ENCODE data around the gene SULT4A1. TPM values are rescaled to one million over a fixed set of nuclear protein-coding genes. Genes with fewer than 3 reads are reported as not detected.

The SULT4A1 gene
- total and polyA plus RNA-seq, 2 donors = 0.09 to 4.6 TPM

DNA sequence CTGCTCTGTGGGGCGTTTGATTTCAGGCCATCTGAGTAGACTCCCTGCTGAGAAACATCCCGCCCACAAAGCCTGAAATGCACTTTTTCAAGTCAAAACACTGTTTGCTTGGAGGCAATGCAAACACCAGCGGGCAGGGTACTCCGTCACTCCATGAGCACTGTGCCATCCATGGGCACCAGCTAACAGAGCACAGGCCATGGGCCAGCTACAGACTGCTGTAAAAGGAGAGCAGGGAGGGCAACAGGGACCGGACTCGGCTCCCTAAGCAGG is 33.7 kb downstream of the SULT4A1 start:
- Histone ChIP-seq H3K27ac (ENCODE audit: low read depth in 1 of 2, low read length in 1 of 2) (no peak overlapping the region), H3K9me3 (ENCODE audit: control insufficient read depth in 2 of 2, insufficient read depth in 1 of 2, low read length in 1 of 2) (no peaks in the 10 kb centered on the region), H3K36me3 (ENCODE audit: control insufficient read depth in 2 of 2, insufficient read depth in 2 of 2, low read length in 1 of 2) (no peaks in the 10 kb centered on the region), H3K4me1 (ENCODE audit: control insufficient read depth in 2 of 2, insufficient read depth in 2 of 2, low read length in 2 of 2) (peaks cover 0 to 3% of the 10 kb centered on the region in 2 donors), H3K27me3 (ENCODE audit: control insufficient read depth in 2 of 2, insufficient read depth in 1 of 2, low read length in 1 of 2) (peaks cover 0 to 2% of the 10 kb centered on the region in 2 donors), H3K4me3 (ENCODE audit: low read length in 2 of 2) (no peak overlapping the region)
- no peak for DNase-seq (ENCODE audit: low read depth in 6 of 9, low spot score in 9 of 9)
- WGBS = 94% methylated on average over 6 of the region's 6 CpGs

GRCh38 chr22:43827926-43828724 is 34.2 kb downstream of the SULT4A1 start:
- H3K36me3 ChIP-seq (ENCODE audit: control insufficient read depth in 2 of 2, insufficient read depth in 2 of 2, low read length in 1 of 2) = no peaks in the 10 kb centered on the region
- WGBS = 93% methylated on average over 16 of the region's 16 CpGs
- DNase-seq (ENCODE audit: low read depth in 6 of 9, low spot score in 9 of 9) = no peak
- no peaks in the 10 kb centered on the region for H3K9me3 ChIP-seq (ENCODE audit: control insufficient read depth in 2 of 2, insufficient read depth in 1 of 2, low read length in 1 of 2)
- H3K4me3 ChIP-seq (ENCODE audit: low read length in 2 of 2) = no peak overlapping the region
- H3K4me1 ChIP-seq (ENCODE audit: control insufficient read depth in 2 of 2, insufficient read depth in 2 of 2, low read length in 2 of 2) = peaks cover 0 to 3% of the 10 kb centered on the region in 2 donors
- no peak overlapping the region for H3K27ac ChIP-seq (ENCODE audit: low read depth in 1 of 2, low read length in 1 of 2)
- no peaks in the 10 kb centered on the region for H3K27me3 ChIP-seq (ENCODE audit: control insufficient read depth in 2 of 2, insufficient read depth in 1 of 2, low read length in 1 of 2)

DNA sequence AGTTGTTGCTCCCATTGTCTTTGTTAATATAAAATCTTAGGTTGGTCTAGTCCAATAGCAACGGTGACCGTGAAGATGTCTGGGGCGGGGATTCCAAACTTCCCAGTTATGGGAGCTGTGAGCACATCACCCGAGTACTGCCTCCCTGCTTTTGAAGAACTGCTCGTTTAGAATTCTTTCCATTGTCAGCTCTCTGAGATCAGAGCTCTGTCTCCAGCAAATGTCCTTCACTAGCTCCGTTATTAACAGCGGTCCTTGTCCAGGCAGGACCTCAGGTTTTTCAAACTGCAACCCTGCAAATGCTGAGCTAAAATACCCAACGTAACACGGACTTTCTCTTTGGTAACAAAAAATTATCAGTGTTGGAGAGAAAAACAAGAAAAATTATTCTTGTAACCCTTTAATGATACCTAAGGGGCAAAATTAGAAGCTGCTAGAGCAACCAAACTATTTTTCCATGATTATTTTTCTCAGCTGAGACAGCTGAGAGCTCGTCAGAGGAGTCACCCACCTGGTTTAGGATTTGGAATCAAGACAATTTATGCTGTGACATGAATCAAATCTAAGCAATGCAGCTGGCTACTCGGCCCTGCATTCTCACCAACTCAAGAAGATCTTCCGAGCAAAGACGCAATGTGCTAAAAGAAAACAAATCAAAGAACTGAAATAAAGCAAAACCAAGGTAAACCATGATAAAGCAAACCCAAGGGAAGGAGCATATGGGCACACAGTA is 35.1 kb downstream of the SULT4A1 start:
- H3K36me3 ChIP-seq (ENCODE audit: control insufficient read depth in 2 of 2, insufficient read depth in 2 of 2, low read length in 1 of 2) = no peaks in the 10 kb centered on the region
- no peak for DNase-seq (ENCODE audit: low read depth in 6 of 9, low spot score in 9 of 9)
- H3K9me3 ChIP-seq (ENCODE audit: control insufficient read depth in 2 of 2, insufficient read depth in 1 of 2, low read length in 1 of 2) = no peaks in the 10 kb centered on the region
- no peak overlapping the region for H3K4me3 ChIP-seq (ENCODE audit: low read length in 2 of 2)
- H3K27ac ChIP-seq (ENCODE audit: low read depth in 1 of 2, low read length in 1 of 2) = no peak overlapping the region
- 89% methylated on average over 13 of the region's 13 CpGs for WGBS
- H3K4me1 ChIP-seq (ENCODE audit: control insufficient read depth in 2 of 2, insufficient read depth in 2 of 2, low read length in 2 of 2) = peaks cover 0 to 3% of the 10 kb centered on the region in 2 donors
- no peaks in the 10 kb centered on the region for H3K27me3 ChIP-seq (ENCODE audit: control insufficient read depth in 2 of 2, insufficient read depth in 1 of 2, low read length in 1 of 2)

GRCh38 chr22:43826142-43827002 is 35.9 kb downstream of the SULT4A1 start:
- H3K4me3 ChIP-seq (ENCODE audit: low read length in 2 of 2) = no peak overlapping the region
- H3K9me3 ChIP-seq (ENCODE audit: control insufficient read depth in 2 of 2, insufficient read depth in 1 of 2, low read length in 1 of 2) = no peaks in the 10 kb centered on the region
- no peak for DNase-seq (ENCODE audit: low read depth in 6 of 9, low spot score in 9 of 9)
- 82% methylated on average over 16 of the region's 16 CpGs for WGBS
- H3K36me3 ChIP-seq (ENCODE audit: control insufficient read depth in 2 of 2, insufficient read depth in 2 of 2, low read length in 1 of 2) = no peaks in the 10 kb centered on the region
- H3K27ac ChIP-seq (ENCODE audit: low read depth in 1 of 2, low read length in 1 of 2) = no peak overlapping the region
- no peaks in the 10 kb centered on the region for H3K27me3 ChIP-seq (ENCODE audit: control insufficient read depth in 2 of 2, insufficient read depth in 1 of 2, low read length in 1 of 2)
- H3K4me1 ChIP-seq (ENCODE audit: control insufficient read depth in 2 of 2, insufficient read depth in 2 of 2, low read length in 2 of 2) = peaks cover 0 to 3% of the 10 kb centered on the region in 2 donors

GRCh38 chr22:43825651-43826050 is 36.7 kb downstream of the SULT4A1 start:
- no peak overlapping the region for H3K4me3 ChIP-seq (ENCODE audit: low read length in 2 of 2)
- no peaks in the 10 kb centered on the region for H3K36me3 ChIP-seq (ENCODE audit: control insufficient read depth in 2 of 2, insufficient read depth in 2 of 2, low read length in 1 of 2)
- no peaks in the 10 kb centered on the region for H3K27me3 ChIP-seq (ENCODE audit: control insufficient read depth in 2 of 2, insufficient read depth in 1 of 2, low read length in 1 of 2)
- no peaks in the 10 kb centered on the region for H3K9me3 ChIP-seq (ENCODE audit: control insufficient read depth in 2 of 2, insufficient read depth in 1 of 2, low read length in 1 of 2)
- H3K27ac ChIP-seq (ENCODE audit: low read depth in 1 of 2, low read length in 1 of 2) = no peak overlapping the region
- H3K4me1 ChIP-seq (ENCODE audit: control insufficient read depth in 2 of 2, insufficient read depth in 2 of 2, low read length in 2 of 2) = peaks cover 0 to 3% of the 10 kb centered on the region in 2 donors
- no peak for DNase-seq (ENCODE audit: low read depth in 6 of 9, low spot score in 9 of 9)
- WGBS = 97% methylated on average over 11 of the region's 11 CpGs

- no peaks in the 10 kb centered on the region for H3K9me3 ChIP-seq (ENCODE audit: control insufficient read depth in 2 of 2, insufficient read depth in 1 of 2, low read length in 1 of 2)
- no peaks in the 10 kb centered on the region for H3K36me3 ChIP-seq (ENCODE audit: control insufficient read depth in 2 of 2, insufficient read depth in 2 of 2, low read length in 1 of 2)
- peaks cover 0 to 3% of the 10 kb centered on the region in 2 donors for H3K4me1 ChIP-seq (ENCODE audit: control insufficient read depth in 2 of 2, insufficient read depth in 2 of 2, low read length in 2 of 2)
- no peaks in the 10 kb centered on the region for H3K27me3 ChIP-seq (ENCODE audit: control insufficient read depth in 2 of 2, insufficient read depth in 1 of 2, low read length in 1 of 2)
- H3K4me3 ChIP-seq (ENCODE audit: low read length in 2 of 2) = no peak overlapping the region
- no peak for DNase-seq (ENCODE audit: low read depth in 6 of 9, low spot score in 9 of 9)
- 94% methylated on average over 26 of the region's 26 CpGs for whole genome bisulfite sequencing
- H3K27ac ChIP-seq (ENCODE audit: low read depth in 1 of 2, low read length in 1 of 2) = no peak overlapping the region
Observed at GRCh38 chr22:43824724-43825420, 37.4 kb downstream of the SULT4A1 start.

GRCh38 chr22:43823911-43824665 is 38.2 kb downstream of the SULT4A1 start:
- WGBS = 87% methylated on average over 17 of the region's 17 CpGs
- DNase-seq (ENCODE audit: low read depth in 6 of 9, low spot score in 9 of 9) = no peak
- no peak overlapping the region for H3K27ac ChIP-seq (ENCODE audit: low read depth in 1 of 2, low read length in 1 of 2)
- peaks cover 0 to 3% of the 10 kb centered on the region in 2 donors for H3K4me1 ChIP-seq (ENCODE audit: control insufficient read depth in 2 of 2, insufficient read depth in 2 of 2, low read length in 2 of 2)
- H3K4me3 ChIP-seq (ENCODE audit: low read length in 2 of 2) = no peak overlapping the region
- H3K9me3 ChIP-seq (ENCODE audit: control insufficient read depth in 2 of 2, insufficient read depth in 1 of 2, low read length in 1 of 2) = no peaks in the 10 kb centered on the region
- no peaks in the 10 kb centered on the region for H3K27me3 ChIP-seq (ENCODE audit: control insufficient read depth in 2 of 2, insufficient read depth in 1 of 2, low read length in 1 of 2)
- no peaks in the 10 kb centered on the region for H3K36me3 ChIP-seq (ENCODE audit: control insufficient read depth in 2 of 2, insufficient read depth in 2 of 2, low read length in 1 of 2)

DNA sequence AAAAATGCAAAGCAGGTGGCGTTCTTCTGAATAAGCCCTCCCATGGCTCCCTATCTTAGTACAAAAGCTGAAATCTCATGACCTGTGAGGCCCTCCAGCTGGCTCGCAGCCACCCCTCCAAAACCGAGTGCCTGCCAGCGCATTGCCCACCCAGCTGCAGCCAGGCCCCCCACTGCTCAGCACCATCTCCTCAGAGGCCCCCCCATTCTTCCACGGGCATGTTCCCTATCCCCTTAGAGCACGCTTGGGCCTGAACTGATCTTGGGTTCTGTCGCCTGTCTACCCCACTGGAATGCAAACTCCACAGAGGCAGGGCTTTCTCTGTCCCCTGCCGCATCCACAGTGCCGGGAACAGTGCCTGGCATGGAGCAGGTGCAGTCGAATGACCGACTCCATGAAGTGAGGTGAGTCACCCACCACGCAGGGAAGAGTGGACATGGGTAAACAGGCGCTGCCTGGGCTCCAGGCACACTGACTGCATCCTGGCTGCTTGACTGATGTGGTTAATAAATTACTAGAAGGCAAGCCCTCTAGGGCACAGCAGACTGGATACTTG is 38.9 kb downstream of the SULT4A1 start:
- 89% methylated on average over 13 of the region's 13 CpGs for WGBS
- H3K4me1 ChIP-seq (ENCODE audit: control insufficient read depth in 2 of 2, insufficient read depth in 2 of 2, low read length in 2 of 2) = peaks cover 0 to 3% of the 10 kb centered on the region in 2 donors
- no peaks in the 10 kb centered on the region for H3K9me3 ChIP-seq (ENCODE audit: control insufficient read depth in 2 of 2, insufficient read depth in 1 of 2, low read length in 1 of 2)
- H3K27me3 ChIP-seq (ENCODE audit: control insufficient read depth in 2 of 2, insufficient read depth in 1 of 2, low read length in 1 of 2) = no peaks in the 10 kb centered on the region
- H3K4me3 ChIP-seq (ENCODE audit: low read length in 2 of 2) = no peak overlapping the region
- no peaks in the 10 kb centered on the region for H3K36me3 ChIP-seq (ENCODE audit: control insufficient read depth in 2 of 2, insufficient read depth in 2 of 2, low read length in 1 of 2)
- DNase-seq (ENCODE audit: low read depth in 6 of 9, low spot score in 9 of 9) = no peak
- H3K27ac ChIP-seq (ENCODE audit: low read depth in 1 of 2, low read length in 1 of 2) = no peak overlapping the region

All from thymus (tissue), 11 donors.